GM19397 (cell line): ENCODE measurements around the gene QPCT.
"Not testable (repeated sequence)": the region's sequence is repeated elsewhere in the genome, so short reads cannot be mapped to it uniquely, and the experiment has no call there.

Experiments
- ATAC-seq: cut with Tn5 transposase; IDR thresholded peaks from one replicate; pipeline ENCODE4 v1.9.1; 2021; ENCODE audit warnings: mild to moderate bottlenecking, moderate library complexity; ENCODE audit not compliant: unreplicated experiment

Gene QPCT

DNA sequence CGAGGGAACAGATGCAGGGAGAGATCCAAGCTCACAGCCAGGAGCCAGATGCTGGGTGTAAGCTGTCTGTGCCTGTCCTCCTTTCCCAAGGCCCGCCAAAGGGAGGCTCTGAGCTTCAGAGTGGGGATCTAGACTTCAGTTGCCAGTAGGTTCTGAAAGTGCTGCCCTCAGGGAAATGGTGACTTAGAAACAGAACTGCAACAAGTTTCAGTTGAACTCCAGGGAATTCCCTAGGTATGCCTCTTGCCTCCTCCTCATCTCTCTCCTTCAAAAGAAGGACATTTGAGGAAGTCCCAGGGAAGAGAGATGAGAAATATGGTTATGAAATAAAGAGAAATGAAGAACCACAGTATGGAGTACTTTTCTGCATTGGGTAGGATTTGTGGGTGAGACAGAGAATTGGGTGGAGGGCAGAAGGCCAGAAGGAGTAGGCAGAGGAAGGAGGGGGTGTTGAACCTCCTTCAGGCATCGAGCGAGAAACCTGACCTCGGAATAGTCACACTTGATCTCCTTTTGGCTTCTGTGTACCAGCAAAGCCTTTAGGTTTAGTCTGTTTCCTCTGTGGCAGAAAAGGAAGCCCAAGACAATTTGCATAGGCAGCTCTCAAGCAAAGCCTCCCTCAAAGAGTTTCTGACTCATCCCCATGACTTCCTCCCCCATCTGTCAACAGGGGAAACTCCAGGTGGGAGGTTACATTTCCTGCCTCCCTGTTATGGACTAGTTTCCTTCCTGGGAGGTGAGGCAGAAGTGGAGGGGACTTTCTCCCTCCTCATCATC is 45.7 kb downstream of the QPCT start:
- peak; percentile 94 for ATAC-seq

DNA sequence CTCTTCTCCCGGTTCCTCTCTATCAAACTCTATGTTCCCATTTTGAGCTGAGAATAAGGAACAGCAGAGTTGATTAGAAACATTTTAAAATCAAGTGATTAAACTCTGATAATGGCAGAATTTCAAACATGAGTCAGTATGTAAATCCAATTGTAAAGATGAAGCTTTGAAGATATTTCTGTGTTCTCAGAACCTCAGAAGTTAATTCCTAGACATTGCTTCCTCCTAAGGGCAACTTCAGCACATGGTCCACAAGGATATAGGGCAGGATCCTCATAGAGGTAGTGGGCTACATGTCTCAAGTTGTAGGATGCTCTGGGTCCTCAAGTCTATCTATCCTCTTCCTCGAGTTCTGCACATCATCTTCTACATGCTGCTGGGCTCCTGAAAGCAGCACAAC is 46.3 kb downstream of the QPCT start:
- peak; percentile 6 for ATAC-seq

DNA sequence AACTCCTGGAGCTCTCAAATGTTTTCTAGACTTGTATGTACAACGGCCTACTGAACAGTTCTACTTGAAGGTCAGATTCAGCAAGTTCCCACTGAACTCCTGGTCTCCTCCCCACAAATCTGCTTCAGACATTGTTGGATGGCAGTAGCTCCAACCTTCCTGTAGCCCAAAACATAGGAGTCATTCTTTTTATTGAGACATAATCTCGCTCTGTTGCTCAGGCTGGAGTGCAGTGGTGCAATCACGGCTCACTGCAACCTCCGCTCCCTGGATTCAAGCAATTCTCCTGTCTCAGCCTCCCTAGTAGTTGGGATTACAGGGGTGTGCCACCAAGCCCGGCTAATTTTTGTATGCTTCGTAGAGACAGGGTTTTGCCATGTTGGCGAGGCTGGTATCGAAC is 47.3 kb downstream of the QPCT start:
- no peak for ATAC-seq

DNA sequence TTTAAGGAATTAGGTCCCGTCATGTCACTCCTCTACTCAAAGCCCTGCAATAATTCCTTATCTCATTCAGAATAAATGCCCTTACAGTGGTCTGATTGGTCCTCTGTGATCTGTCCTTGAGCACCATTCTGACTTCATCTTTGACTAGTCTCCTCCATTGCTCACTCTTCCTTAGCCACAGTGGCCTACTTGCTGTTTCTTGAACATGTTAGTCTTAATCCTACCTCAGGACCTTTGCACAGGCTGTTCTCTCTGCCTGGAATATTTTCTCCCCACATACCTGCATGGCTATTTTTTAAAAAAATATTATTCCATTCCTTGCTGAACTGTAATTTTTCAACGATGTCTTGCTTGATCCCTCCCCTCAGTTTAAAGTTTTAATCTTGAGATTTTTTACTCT is 48.0 kb downstream of the QPCT start:
- no peak for ATAC-seq

GRCh38 chr2:37394263-37394662 is 49.8 kb downstream of the QPCT start:
- ATAC-seq, result no peak

- no peak for ATAC-seq
Observed at GRCh38 chr2:37394796-37395555, 50.5 kb downstream of the QPCT start.

- no peak for ATAC-seq
Observed at GRCh38 chr2:37396890-37397565, 52.6 kb downstream of the QPCT start.

DNA sequence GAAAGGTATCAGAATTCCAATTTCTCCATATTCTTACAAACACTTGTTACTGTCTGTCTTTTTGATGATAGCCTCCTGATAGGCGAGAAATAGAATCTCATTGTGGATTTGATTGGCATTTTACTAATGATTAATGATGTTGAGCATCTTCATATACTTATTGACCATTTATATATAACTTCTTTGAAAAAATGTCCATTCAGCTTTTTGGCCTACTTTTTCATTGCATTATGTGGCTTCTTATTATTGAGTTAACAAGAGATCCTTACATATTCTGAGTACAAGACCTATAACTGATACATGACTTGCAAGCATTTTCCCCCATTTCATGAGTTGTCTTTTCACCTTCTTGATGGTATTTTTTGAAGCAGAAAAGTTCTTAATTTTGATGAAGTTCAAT is 54.6 kb downstream of the QPCT start:
- no peak for ATAC-seq

- no peak for ATAC-seq
Observed at GRCh38 chr2:37400041-37400440, 55.6 kb downstream of the QPCT start.

DNA sequence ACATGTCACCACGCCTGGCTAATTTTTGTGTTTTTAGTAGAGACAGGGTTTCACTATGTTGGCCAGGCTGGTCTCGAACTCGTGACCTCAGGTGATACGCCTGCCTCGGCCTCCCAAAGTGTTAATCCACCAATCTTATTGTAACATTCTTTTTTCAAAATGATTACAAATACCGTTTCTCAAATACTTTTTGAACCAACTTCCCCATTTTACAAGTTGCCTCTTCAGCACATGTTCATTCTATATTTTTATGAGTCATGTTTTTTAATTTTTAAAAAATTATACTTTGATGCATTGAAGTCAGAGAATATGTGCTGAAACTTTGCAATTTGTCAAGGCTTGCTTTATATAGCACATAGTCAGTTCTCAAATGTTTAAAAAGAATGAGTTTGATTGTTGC is 58.2 kb downstream of the QPCT start:
- ATAC-seq, result no peak

DNA sequence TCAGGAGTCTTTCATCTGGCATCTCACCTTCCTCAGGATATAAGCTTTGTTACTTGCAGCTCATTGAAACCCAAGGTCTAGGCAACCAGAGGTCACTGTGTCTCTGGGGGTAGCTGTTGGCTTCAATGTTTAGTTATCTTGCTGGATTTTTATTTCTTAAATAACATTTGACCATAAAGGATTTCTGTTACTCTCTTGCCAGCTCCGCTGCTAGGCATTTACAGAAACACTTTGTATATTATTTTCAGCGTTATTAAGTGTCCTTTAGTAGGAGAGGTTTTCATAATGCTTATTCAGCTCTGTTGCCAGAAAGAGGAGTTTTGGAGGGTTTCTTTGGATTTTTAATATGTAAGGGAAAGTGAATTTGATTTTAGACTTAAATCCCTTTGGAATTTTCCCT is 61.4 kb downstream of the QPCT start:
- ATAC-seq, result no peak

GRCh38 chr2:37412231-37412630 is 67.8 kb downstream of the QPCT start:
- no peak for ATAC-seq

DNA sequence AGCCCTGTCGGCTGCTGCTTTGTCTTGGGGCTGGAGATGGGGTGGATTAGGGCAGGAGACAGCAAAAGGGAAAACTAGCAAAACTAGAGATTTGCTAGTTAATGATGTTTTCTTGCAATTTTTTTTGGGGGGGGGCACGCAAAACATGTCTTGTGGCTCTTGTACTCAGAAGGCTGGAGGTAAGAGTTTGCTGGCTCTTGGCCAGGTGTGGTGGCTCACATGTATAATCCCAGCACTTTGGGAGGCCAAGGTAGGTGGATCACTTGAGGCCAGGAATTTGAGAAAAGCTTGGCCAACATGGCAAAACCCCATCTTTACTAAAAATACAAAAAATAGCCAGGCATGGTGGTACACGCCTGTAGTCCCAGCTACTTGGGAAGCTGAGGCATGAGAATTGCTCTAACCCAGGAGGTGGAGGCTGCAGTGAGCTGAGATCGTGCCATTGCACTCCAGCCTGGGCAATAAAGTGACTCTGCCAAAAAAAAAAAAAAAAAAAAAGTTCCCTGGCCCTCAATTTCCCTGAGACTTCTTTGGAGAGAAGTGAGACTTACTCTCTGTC is 69.6 kb downstream of the QPCT start:
- ATAC-seq, result not testable (repeated sequence)

DNA sequence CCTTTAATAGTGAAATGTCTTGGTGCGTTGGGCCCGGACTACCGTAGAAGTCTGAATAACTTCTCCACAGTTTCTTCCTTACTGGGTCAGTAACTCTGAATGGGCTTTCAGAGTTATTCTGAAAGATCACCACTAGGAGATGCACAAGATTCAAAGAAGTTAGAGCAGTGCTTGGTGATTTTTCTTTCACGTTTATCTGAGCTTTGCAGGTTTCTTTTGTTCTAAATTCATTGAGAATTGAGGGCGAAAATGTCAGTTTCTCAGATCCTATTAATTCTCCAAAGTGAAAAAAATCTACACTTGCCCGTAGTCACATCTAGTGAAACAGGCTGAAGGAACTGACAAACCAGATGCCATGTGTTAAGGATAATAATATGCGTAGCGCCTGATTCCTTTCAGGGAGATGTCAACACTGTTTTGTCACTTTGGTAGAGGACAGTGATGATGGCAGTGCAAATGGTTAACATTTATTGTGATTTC is 70.1 kb downstream of the QPCT start:
- ATAC-seq, result no peak

GRCh38 chr2:37415128-37415820 is 70.8 kb downstream of the QPCT start:
- ATAC-seq, result no peak

DNA sequence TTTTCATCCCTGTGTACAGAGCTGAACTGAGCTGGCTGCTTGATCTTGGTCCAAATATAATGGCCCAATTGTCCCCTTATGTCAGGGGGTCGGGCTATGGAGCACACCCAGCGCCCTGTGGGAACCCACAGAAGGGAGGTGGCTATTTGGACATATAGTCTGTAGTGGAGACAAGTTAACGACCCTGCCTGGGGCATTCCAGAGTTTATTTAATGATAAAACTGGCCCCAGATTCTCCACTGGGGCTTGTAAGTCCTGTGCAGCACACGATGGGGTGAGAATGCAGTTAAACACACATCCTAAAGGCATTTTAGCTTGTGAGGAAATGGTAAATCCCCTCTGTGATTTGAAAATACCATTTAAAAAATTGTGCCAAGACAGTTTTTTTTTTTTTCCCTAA is 72.9 kb downstream of the QPCT start:
- ATAC-seq, result no peak

- ATAC-seq, result no peak
Observed at GRCh38 chr2:37418956-37419355, 74.5 kb downstream of the QPCT start.

DNA sequence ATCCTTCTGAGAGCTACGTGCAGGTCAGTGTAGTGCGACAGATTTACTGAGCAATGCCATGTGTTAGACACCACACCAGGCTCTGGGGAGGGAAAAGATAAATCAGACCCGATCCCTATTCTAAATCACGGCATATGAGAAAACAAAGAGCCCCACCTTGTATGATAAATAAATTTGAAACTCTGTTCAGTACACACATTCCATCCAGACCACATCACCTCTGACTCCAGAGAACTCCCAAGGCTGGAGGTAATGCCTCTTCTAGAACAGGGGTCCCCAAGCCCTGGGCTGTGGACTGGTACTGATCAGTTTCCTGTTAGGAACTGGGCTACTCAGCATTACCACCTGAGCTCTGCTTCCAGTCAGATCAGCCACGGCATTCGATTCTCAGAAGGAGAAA is 77.3 kb downstream of the QPCT start:
- ATAC-seq, result no peak

DNA sequence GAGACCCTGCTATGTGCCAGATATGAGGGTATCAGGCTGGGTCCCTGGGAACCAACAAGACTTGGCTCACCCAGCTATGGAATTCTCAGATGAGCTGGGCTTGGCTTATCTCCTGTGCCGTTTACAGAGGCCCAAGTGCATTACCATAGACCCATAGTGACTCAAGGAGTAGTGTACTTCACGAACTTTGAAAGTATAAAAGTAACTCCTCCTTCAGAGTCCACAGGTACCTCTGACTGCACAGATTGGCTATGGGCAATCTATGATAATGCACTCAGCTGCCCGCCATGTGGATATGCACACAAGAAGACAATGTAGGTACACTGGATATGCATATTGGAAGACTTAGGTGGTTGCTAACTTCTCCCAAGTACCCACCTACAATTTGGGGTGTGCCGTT is 78.4 kb downstream of the QPCT start:
- no peak for ATAC-seq
